ENCODE data around the gene PTGIS. TPM values are rescaled to one million over a fixed set of nuclear protein-coding genes. Genes with fewer than 3 reads are reported as not detected.

PTGIS gene
- total RNA-seq, 1 experiment from 2014 or later = 0.26 TPM

DNA sequence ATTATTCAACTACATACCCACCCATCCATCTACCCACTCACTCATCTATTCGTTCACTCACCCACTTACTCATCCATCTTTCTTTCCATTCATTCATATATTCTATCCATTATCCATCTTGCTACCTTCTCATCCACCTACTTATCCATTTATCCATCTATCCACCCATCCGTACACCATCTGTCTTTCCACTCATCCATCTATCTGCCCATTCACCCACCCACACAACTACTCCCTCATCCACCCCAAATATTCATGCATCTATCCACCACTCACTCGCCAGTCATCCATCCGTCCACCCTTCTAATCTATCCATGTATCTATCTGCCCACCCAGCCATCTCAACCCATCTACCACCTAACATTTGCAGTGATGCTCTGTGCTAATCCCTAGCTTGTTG is 71.9 kb downstream of the PTGIS start:
- CTCF ChIA-PET = no interaction called here
- Mint-ChIP-seq H3K9me3 (ENCODE audit: low read depth, unreplicated experiment) (no peaks in the 10 kb centered on the region), H3K4me3 (ENCODE audit: low read depth, unreplicated experiment) (no peak overlapping the region), H3K27ac (ENCODE audit: unreplicated experiment) (no peak overlapping the region), H3K4me1 (ENCODE audit: low read depth, unreplicated experiment) (no peaks in the 10 kb centered on the region), H3K36me3 (ENCODE audit: insufficient read depth, unreplicated experiment) (no peaks in the 10 kb centered on the region), H3K27me3 (ENCODE audit: unreplicated experiment) (peaks cover 16% of the 10 kb centered on the region)
- no TSS peak for BruUV-seq (replicated peaks)
- no peak for DNase-seq
- intact Hi-C loops (cut with micrococcal nuclease; ENCODE audit: unreplicated experiment) = no loop called here
- TF ChIP-seq, protein P1, sequence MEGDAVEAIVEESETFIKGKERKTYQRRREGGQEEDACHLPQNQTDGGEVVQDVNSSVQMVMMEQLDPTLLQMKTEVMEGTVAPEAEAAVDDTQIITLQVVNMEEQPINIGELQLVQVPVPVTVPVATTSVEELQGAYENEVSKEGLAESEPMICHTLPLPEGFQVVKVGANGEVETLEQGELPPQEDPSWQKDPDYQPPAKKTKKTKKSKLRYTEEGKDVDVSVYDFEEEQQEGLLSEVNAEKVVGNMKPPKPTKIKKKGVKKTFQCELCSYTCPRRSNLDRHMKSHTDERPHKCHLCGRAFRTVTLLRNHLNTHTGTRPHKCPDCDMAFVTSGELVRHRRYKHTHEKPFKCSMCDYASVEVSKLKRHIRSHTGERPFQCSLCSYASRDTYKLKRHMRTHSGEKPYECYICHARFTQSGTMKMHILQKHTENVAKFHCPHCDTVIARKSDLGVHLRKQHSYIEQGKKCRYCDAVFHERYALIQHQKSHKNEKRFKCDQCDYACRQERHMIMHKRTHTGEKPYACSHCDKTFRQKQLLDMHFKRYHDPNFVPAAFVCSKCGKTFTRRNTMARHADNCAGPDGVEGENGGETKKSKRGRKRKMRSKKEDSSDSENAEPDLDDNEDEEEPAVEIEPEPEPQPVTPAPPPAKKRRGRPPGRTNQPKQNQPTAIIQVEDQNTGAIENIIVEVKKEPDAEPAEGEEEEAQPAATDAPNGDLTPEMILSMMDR (IDR thresholded peaks at IDR 0.05; ENCODE audit: unreplicated experiment) = no peak

DNA sequence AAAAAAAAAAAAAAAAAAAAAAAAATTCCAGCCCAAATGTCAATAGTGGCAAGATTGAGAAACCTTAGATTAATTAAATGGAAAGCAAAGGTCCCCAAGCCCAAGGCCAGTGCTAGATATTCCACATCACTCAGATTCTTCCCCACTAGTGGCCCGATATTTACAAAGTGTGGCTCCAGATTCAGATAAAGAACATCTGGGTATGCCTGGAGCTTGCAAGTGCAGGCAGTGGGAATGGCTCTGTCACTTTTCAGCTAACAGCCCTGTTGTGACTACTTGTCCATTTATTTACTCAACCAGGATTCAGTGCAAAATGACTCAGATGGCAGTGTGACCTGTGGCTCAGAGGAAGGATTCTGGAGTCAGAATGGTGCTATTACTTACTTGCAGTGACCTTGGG is 77.2 kb downstream of the PTGIS start:
- H3K4me1 Mint-ChIP-seq (ENCODE audit: low read depth, unreplicated experiment) = no peaks in the 10 kb centered on the region

DNA sequence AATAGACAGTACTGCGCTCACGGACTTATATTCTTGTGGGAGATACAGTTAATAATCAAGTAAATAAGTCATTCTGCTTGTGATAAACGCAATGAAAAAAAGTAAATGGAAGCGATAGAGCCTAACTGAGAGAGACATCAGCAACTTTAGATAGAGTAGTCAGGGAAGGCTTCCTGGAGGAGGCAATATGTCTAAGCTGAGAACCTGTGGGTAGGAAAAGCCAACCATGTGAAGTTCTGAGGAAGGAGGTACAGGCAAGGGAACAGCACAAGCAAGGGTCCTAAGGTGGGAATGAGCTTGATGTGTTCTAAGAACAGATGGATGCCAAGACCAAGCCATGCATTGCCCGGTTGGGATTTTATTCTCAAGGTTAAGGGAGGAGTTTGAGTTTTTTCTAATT is 78.2 kb downstream of the PTGIS start:
- BruUV-seq (replicated peaks) = no TSS peak
- Mint-ChIP-seq H3K9me3 (ENCODE audit: low read depth, unreplicated experiment) (no peaks in the 10 kb centered on the region), H3K36me3 (ENCODE audit: insufficient read depth, unreplicated experiment) (no peaks in the 10 kb centered on the region), H3K27ac (ENCODE audit: unreplicated experiment) (no peak overlapping the region), H3K4me3 (ENCODE audit: low read depth, unreplicated experiment) (no peak overlapping the region), H3K4me1 (ENCODE audit: low read depth, unreplicated experiment) (no peaks in the 10 kb centered on the region), H3K27me3 (ENCODE audit: unreplicated experiment) (peaks cover 77% of the 10 kb centered on the region)
- TF ChIP-seq, protein P1 (IDR thresholded peaks at IDR 0.05; ENCODE audit: unreplicated experiment) = no peak
- no peak for DNase-seq
- CTCF ChIA-PET = no interaction called here
- intact Hi-C loops (cut with micrococcal nuclease; ENCODE audit: unreplicated experiment) = no loop called here

More for the DNA sequence above, 77.2 kb downstream of the PTGIS start:
- BruUV-seq (replicated peaks) = no TSS peak
- TF ChIP-seq, protein P1 (IDR thresholded peaks at IDR 0.05; ENCODE audit: unreplicated experiment) = no peak
- Mint-ChIP-seq H3K27me3 (ENCODE audit: unreplicated experiment) (peaks cover 67% of the 10 kb centered on the region), H3K9me3 (ENCODE audit: low read depth, unreplicated experiment) (no peaks in the 10 kb centered on the region), H3K36me3 (ENCODE audit: insufficient read depth, unreplicated experiment) (no peaks in the 10 kb centered on the region), H3K27ac (ENCODE audit: unreplicated experiment) (no peak overlapping the region), H3K4me3 (ENCODE audit: low read depth, unreplicated experiment) (no peak overlapping the region)
- intact Hi-C loops (cut with micrococcal nuclease; ENCODE audit: unreplicated experiment) = no loop called here
- no peak for DNase-seq
- CTCF ChIA-PET = interaction anchor here (0.7 kb wide), 2 partner anchors 19 to 24 kb away, joined by 3 to 10 read pairs; no protein-coding TSS in a partner anchor

DNA sequence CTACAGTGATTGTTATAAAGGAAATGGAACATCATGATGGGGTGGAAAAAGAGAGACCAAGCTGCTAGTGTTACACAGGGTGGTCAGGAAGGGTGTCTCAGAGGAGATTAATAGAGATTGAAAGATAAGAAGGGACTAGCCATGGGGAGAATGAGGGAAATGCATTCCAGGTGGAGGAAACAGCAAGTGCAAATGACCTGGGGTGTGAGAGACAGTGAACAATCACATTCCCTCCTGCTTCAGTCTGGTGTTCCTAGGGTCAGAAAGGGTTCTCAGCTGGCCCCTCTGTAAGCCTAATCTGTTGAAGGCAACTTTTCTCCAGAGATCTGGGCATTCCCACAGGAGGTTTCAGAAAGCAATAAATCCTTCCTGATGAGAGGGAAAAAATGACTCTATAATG is 81.9 kb downstream of the PTGIS start:
- Mint-ChIP-seq H3K4me3 (ENCODE audit: low read depth, unreplicated experiment) (no peak overlapping the region), H3K36me3 (ENCODE audit: insufficient read depth, unreplicated experiment) (peaks cover 5% of the 10 kb centered on the region), H3K27ac (ENCODE audit: unreplicated experiment) (no peak overlapping the region), H3K4me1 (ENCODE audit: low read depth, unreplicated experiment) (no peaks in the 10 kb centered on the region), H3K27me3 (ENCODE audit: unreplicated experiment) (peaks cover 97% of the 10 kb centered on the region), H3K9me3 (ENCODE audit: low read depth, unreplicated experiment) (no peaks in the 10 kb centered on the region)
- BruUV-seq (replicated peaks) = no TSS peak
- CTCF ChIA-PET = no interaction called here
- intact Hi-C loops (cut with micrococcal nuclease; ENCODE audit: unreplicated experiment) = no loop called here
- TF ChIP-seq, protein P1 (IDR thresholded peaks at IDR 0.05; ENCODE audit: unreplicated experiment) = no peak
- no peak for DNase-seq
